Measurements from ENCODE around the gene SCAF1. TPM values are rescaled to one million over a fixed set of nuclear protein-coding genes. Genes with fewer than 3 reads are reported as not detected.

The SCAF1 gene
- total RNA-seq, 4 donors from 2014 or later = 19.2 to 50.9 (median 30.9) TPM

- Histone ChIP-seq H3K9me3 (no peaks in the 10 kb centered on the region), H3K4me3 (peak overlapping the region in 2 of 4 donors; percentile 90 to 97), H3K36me3 (peaks cover 22 to 41% (median 35%) of the 10 kb centered on the region in 4 donors), H3K27ac (replicated peaks in 1 of 4) (peak overlapping the region in 1 of 4 donors; percentile 98), H3K27me3 (no peaks in the 10 kb centered on the region), H3K4me1 (peaks cover 37 to 58% (median 56%) of the 10 kb centered on the region in 4 donors)
- no peak for TF ChIP-seq POLR2AphosphoS5 (IDR thresholded peaks at IDR 0.05)
- DNase-seq (ENCODE audit: extremely low spot score) = no peak
- intact Hi-C loops (cut with DNase I) = loop anchor here (2.0 to 5.0 kb wide), 2 partner anchors 21 to 34 kb away; partner anchors contain the start of genes BCL2L12, IRF3 and PRMT1
- WGBS = 53% methylated on average over 2 of the region's 2 CpGs
These were observed 1.5 kb downstream of the SCAF1 start for GRCh38 chr19:49643466-49643865.

DNA sequence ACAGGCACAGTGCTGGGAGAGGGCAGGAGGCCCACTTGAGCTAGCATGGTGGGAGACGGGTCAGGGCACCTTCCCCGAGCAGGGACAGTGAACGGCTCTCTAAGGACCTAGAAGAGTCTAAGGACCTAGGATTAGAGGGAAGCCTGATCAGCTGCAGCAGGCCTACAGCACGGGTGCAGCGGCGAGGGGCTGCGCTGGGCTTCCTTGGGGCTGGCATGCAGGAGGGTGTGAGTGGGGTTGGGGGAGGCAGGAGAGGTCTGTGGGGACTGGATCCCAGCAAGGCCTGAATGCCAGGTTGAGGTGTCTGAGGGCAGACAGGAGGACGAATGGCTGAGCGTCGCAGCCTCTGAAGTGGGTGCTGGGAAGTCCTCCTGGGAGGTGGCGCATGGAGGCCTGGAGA is 3.6 kb downstream of the SCAF1 start:
- no peak for TF ChIP-seq POLR2AphosphoS5 (IDR thresholded peaks at IDR 0.05)
- no peak for TF ChIP-seq POLR2A (IDR thresholded peaks at IDR 0.05; ENCODE audit: low read depth)
- no peak for TF ChIP-seq CTCF (IDR thresholded peaks at IDR 0.05)
- TF ChIP-seq EP300 (IDR thresholded peaks at IDR 0.05) = no peak
- intact Hi-C loops (cut with DNase I) = no loop called here
- 82% methylated on average over 7 of the region's 11 CpGs for WGBS
- H3K4me1 ChIP-seq = peaks cover 27 to 48% (median 44%) of the 10 kb centered on the region in 4 donors
- H3K36me3 ChIP-seq = peaks cover 30 to 62% (median 52%) of the 10 kb centered on the region in 4 donors
- no peak for DNase-seq (ENCODE audit: extremely low spot score)
- H3K4me3 ChIP-seq = no peak overlapping the region
- no peaks in the 10 kb centered on the region for H3K27me3 ChIP-seq
- no peak overlapping the region for H3K27ac ChIP-seq (replicated peaks in 1 of 4)
- H3K9me3 ChIP-seq = no peaks in the 10 kb centered on the region

DNA sequence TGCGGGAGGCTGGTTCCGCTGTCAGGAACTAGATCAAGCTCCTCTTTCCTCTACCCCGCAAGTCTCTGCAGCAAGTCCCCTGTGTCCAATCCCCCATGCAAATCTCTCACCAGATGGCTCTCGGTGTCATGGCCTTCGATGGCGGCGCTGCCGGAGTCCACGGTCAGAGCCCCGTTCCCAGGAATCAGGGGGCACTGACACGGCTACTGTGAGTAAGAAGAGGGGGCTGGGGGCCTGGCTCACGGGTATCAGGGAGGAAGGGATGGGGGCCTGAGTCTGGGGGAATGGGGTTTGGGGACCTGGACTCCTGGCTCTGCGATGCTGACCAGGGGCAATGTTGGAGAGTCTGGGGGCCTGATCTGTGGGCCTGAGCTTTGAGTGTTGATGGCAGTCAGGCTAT is 4.0 kb downstream of the SCAF1 start:
- peaks cover 31 to 66% (median 56%) of the 10 kb centered on the region in 4 donors for H3K36me3 ChIP-seq
- DNase-seq (ENCODE audit: extremely low spot score) = no peak
- 91% methylated on average over 9 of the region's 13 CpGs for WGBS
- no peak for TF ChIP-seq CTCF (IDR thresholded peaks at IDR 0.05)
- no peak for TF ChIP-seq POLR2A (IDR thresholded peaks at IDR 0.05; ENCODE audit: low read depth)
- TF ChIP-seq EP300 (IDR thresholded peaks at IDR 0.05) = no peak
- no peak for TF ChIP-seq POLR2AphosphoS5 (IDR thresholded peaks at IDR 0.05)
- H3K27me3 ChIP-seq = no peaks in the 10 kb centered on the region
- peaks cover 27 to 45% (median 41%) of the 10 kb centered on the region in 4 donors for H3K4me1 ChIP-seq
- intact Hi-C loops (cut with DNase I) = no loop called here
- H3K4me3 ChIP-seq = no peak overlapping the region
- H3K27ac ChIP-seq (replicated peaks in 1 of 4) = no peak overlapping the region
- no peaks in the 10 kb centered on the region for H3K9me3 ChIP-seq

DNA sequence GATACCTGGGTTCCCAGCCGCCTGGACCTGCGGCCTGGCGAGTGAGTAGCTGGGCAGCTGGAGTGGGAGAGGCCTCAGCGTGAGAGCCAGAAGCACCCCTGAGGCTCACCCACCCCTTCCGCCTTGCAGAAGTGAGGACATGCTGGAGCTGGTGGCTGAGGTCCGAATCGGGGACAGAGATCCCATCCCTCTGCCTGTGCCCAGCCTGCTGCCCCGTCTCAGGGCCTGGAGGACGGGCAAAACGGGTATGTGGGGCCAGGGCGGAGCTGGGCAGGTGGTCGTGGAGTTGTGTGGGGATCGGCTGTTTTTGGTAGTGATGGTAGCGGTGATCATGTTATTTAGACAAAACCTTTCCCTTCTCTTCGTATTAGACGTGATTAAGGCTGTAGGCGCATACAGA is 4.6 kb downstream of the SCAF1 start:
- H3K9me3 ChIP-seq = no peaks in the 10 kb centered on the region
- intact Hi-C loops (cut with DNase I) = no loop called here
- WGBS = 94% methylated on average over 13 of the region's 17 CpGs
- TF ChIP-seq CTCF (IDR thresholded peaks at IDR 0.05) = no peak
- H3K4me1 ChIP-seq = peaks cover 27 to 39% (median 36%) of the 10 kb centered on the region in 4 donors
- no peaks in the 10 kb centered on the region for H3K27me3 ChIP-seq
- DNase-seq (ENCODE audit: extremely low spot score) = no peak
- H3K27ac ChIP-seq (replicated peaks in 1 of 4) = no peak overlapping the region
- no peak overlapping the region for H3K4me3 ChIP-seq
- peaks cover 36 to 72% (median 61%) of the 10 kb centered on the region in 4 donors for H3K36me3 ChIP-seq

DNA sequence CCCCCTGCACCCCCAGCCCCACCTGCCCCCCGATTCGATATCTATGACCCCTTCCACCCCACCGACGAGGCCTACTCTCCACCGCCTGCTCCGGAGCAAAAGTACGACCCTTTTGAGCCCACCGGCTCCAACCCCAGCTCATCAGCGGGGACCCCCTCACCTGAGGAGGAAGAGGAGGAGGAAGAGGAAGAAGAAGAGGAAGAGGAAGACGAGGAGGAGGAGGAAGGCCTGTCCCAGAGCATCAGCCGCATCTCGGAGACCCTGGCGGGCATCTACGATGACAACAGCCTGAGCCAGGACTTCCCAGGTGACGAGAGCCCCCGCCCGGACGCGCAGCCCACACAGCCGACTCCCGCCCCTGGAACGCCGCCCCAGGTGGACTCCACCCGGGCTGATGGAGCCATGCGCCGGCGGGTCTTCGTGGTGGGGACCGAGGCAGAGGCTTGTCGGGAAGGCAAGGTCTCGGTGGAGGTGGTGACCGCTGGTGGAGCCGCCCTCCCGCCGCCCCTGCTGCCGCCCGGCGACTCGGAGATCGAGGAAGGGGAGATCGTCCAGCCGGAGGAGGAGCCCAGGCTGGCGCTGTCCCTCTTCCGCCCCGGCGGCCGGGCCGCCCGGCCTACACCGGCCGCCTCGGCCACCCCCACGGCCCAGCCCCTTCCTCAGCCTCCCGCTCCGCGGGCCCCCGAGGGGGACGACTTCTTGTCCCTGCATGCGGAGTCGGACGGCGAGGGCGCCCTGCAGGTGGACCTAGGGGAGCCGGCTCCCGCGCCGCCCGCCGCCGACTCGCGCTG is 9.2 kb downstream of the SCAF1 start:
- Histone ChIP-seq H3K4me1 (peaks cover 0 to 4% (median under 1%) of the 10 kb centered on the region in 4 donors), H3K9me3 (no peaks in the 10 kb centered on the region), H3K4me3 (no peak overlapping the region), H3K27me3 (no peaks in the 10 kb centered on the region), H3K27ac (replicated peaks in 1 of 4) (no peak overlapping the region), H3K36me3 (peaks cover 77 to 97% (median 89%) of the 10 kb centered on the region in 4 donors)
- intact Hi-C loops (cut with DNase I) = no loop called here
- TF ChIP-seq POLR2AphosphoS5 (IDR thresholded peaks at IDR 0.05) = no peak
- TF ChIP-seq CTCF (IDR thresholded peaks at IDR 0.05) = no peak
- no peak for TF ChIP-seq POLR2A (IDR thresholded peaks at IDR 0.05; ENCODE audit: low read depth)
- TF ChIP-seq EP300 (IDR thresholded peaks at IDR 0.05) = no peak
- WGBS = 95% methylated on average over 27 of the region's 72 CpGs
- DNase-seq (ENCODE audit: extremely low spot score) = no peak

All from esophagus muscularis mucosa (tissue), 4 donors.